A673 (cell line): ENCODE data around the gene EYA4. TPM values are rescaled to one million over a fixed set of nuclear protein-coding genes. Genes with fewer than 3 reads are reported as not detected.
A peak's percentile ranks its signal among the peaks of the same experiment; 100 is the strongest.

Experiments used
- BruUV-seq: library from RNA; stranded (reverse); fragments of 400-500 nt; replicated peaks from 2 replicates; lab custom pipeline; 2021; lab: Mats Ljungman, UMichigan
- CTCF ChIA-PET: fragments of 300-600 bp; sonication (Branson Sonifier 250); formaldehyde crosslinking; loops from one replicate; lab custom pipeline; 2022; ENCODE audit warnings: antibody characterized with exemption; lab: Charles Lee
- POLR2A ChIA-PET: fragments of 300-600 bp; sonication (Branson Sonifier 250); formaldehyde crosslinking; loops from one replicate; lab custom pipeline; 2022; ENCODE audit warnings: antibody characterized with exemption; ENCODE audit not compliant: low non-redundant PET; lab: Charles Lee
- DNase-seq: peaks from one replicate; pipeline ENCODE4 v3.0.0-alpha.2; 2015; ENCODE audit warnings: low spot score
- H3K27ac ChIP-seq: fragments of 200-600 bp; sonication (generic); 2 replicates; pipeline ENCODE4 v1.5.1; 2016; ENCODE audit warnings: mixed run types, low read depth, mild to moderate bottlenecking, mixed read lengths, antibody characterized with exemption, low read length; ENCODE audit not compliant: poor library complexity, severe bottlenecking
- H3K27me3 ChIP-seq: fragments of 200-600 bp; sonication (generic); replicated peaks from 2 replicates; pipeline ENCODE4 v1.6.1; 2017; ENCODE audit warnings: mixed run types, low read depth, mild to moderate bottlenecking, mixed read lengths, antibody characterized with exemption, low read length; ENCODE audit not compliant: insufficient read depth, poor library complexity
- H3K36me3 ChIP-seq: fragments of 200-600 bp; sonication (generic); 2 replicates; pipeline ENCODE4 v1.6.1; 2016; ENCODE audit warnings: mixed run types, mild to moderate bottlenecking, mixed read lengths, antibody characterized with exemption, low read length; ENCODE audit not compliant: insufficient read depth, poor library complexity, severe bottlenecking
- H3K4me1 ChIP-seq: fragments of 200-600 bp; sonication (generic); 2 replicates; pipeline ENCODE4 v1.6.1; 2017; ENCODE audit warnings: mixed run types, mild to moderate bottlenecking, mixed read lengths, antibody characterized with exemption, low read length; ENCODE audit not compliant: insufficient read depth, poor library complexity, severe bottlenecking
- H3K4me3 ChIP-seq: fragments of 200-600 bp; sonication (generic); 2 replicates; pipeline ENCODE4 v1.5.1; 2016; ENCODE audit warnings: low read depth, mixed run types, mild to moderate bottlenecking, mixed read lengths, low read length; ENCODE audit not compliant: poor library complexity, severe bottlenecking
- H3K9me3 ChIP-seq: fragments of 200-600 bp; sonication (generic); 2 replicates; pipeline ENCODE4 v1.6.1; 2016; ENCODE audit warnings: mixed run types, low read depth, mild to moderate bottlenecking, mixed read lengths, antibody characterized with exemption, low read length; ENCODE audit not compliant: poor library complexity, severe bottlenecking
- CTCF ChIP-seq: fragments of 300-800, 200-600 bp; sonication (generic); conservative IDR thresholded peaks from 2 replicates; pipeline ENCODE4 v1.5.1; 2017; ENCODE audit warnings: low read depth, mild to moderate bottlenecking, antibody characterized with exemption, low read length, moderate library complexity, mixed read lengths
- EZH2 ChIP-seq: fragments of 200-600 bp; sonication (generic); IDR thresholded peaks from 2 replicates; pipeline ENCODE4 v1.6.1; 2017; ENCODE audit warnings: borderline replicate concordance, low read depth, mild to moderate bottlenecking, mixed read lengths, antibody characterized with exemption, low read length; ENCODE audit not compliant: poor library complexity, severe bottlenecking
- intact Hi-C: fragments of 100-400 bp; cut with micrococcal nuclease; formaldehyde crosslinking; loops from one replicate; pipeline ENCODE4 v1.10.0; 2022; ENCODE audit not compliant: unreplicated experiment
- total RNA-seq: library from RNA; stranded (reverse); gene quantifications from 2 replicates; pipeline ENCODE4 v1.2.3, GENCODE V29; 2021

Gene EYA4
- total RNA-seq, 1 experiment from 2014 or later: 1.3 TPM

- H3K4me3 ChIP-seq: no peak overlapping the region
Observed at GRCh38 chr6:133456944-133457343, 215.8 kb downstream of the EYA4 start.

DNA sequence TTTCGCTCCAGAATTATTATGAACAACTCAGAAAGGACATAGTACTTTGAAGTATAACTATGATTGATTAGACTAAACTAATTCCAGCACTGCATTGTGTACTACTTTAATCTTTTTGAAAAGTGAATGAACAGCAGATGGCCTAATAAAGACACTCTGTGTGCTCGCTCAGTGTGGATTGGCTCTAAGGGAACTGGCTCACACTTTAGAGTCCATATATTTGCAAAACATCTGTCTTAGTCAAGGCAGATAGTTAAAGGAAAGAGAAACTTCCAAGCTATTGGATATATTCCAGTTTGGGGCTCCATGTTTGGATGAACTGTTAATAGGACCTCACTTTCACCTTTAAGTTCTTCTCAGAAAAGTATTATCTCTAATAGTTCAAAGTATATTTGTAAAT is 218.9 kb downstream of the EYA4 start:
- peak; percentile 4 for DNase-seq
- TF ChIP-seq EZH2 (no peak), CTCF (no peak)
- H3K27ac ChIP-seq: no peak overlapping the region
- ChIA-PET POLR2A (no interaction called here), CTCF (no interaction called here)
- no peaks in the 10 kb centered on the region for H3K9me3 ChIP-seq
- intact Hi-C loops: no loop called here
- H3K27me3 ChIP-seq: no peaks in the 10 kb centered on the region
- BruUV-seq: no TSS peak
- H3K4me3 ChIP-seq: no peak overlapping the region
- H3K4me1 ChIP-seq: peaks cover 13% of the 10 kb centered on the region
- H3K36me3 ChIP-seq: no peaks in the 10 kb centered on the region

More at GRCh38 chr6:133456944-133457343, 215.8 kb downstream of the EYA4 start:
- intact Hi-C loops: no loop called here
- TF ChIP-seq CTCF (no peak), EZH2 (no peak)
- Histone ChIP-seq H3K27me3 (no peaks in the 10 kb centered on the region), H3K36me3 (no peaks in the 10 kb centered on the region), H3K4me1 (peaks cover 13% of the 10 kb centered on the region), H3K9me3 (no peaks in the 10 kb centered on the region), H3K27ac (no peak overlapping the region)
- BruUV-seq: no TSS peak
- ChIA-PET POLR2A (no interaction called here), CTCF (no interaction called here)
- DNase-seq: peak; percentile 27

DNA sequence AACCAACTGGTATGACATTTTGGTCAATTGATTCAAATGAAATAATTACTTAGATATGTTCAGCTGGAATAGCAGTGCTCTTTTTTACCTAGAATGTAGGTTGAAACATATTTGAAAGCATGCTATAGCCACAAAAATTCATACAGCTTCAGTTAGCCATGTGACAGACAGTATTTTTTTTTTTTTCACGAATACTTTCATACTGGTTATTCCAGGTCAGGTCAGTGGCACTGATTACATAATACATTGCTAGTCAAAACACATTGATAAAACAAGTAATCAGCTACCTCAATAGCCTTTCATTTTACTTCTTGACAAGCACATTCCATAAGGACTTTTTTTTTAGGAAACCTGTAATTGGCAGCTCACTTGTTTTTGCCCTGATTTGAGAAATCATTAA is 222.6 kb downstream of the EYA4 start:
- no peaks in the 10 kb centered on the region for H3K9me3 ChIP-seq
- H3K4me3 ChIP-seq: no peak overlapping the region
- no peaks in the 10 kb centered on the region for H3K36me3 ChIP-seq
- no TSS peak for BruUV-seq
- H3K27me3 ChIP-seq: no peaks in the 10 kb centered on the region
- H3K4me1 ChIP-seq: peaks cover 9% of the 10 kb centered on the region
- no peak for TF ChIP-seq EZH2
- no peak for TF ChIP-seq CTCF
- H3K27ac ChIP-seq: no peak overlapping the region
- POLR2A ChIA-PET: no interaction called here
- intact Hi-C loops: no loop called here
- CTCF ChIA-PET: no interaction called here
- DNase-seq: no peak
